Body of pancreas (tissue), 4 donors: ENCODE measurements around the gene NOL11. TPM values are rescaled to one million over a fixed set of nuclear protein-coding genes. Genes with fewer than 3 reads are reported as not detected.

Experiments used
- ATAC-seq: fragments of 150-250 bp; one replicate; pipeline ENCODE4 v1.9.1; 2016
- DNase-seq, 4 donors: peaks; one replicate each; pipeline ENCODE4 v3.0.0-alpha.2; 2019
- H3K27ac ChIP-seq, 4 donors: fragments of 200-600 bp; sonication (generic); 1 replicate in 3 of 4; 2 replicates in 1 of 4; pipeline versions ENCODE4 v1.5.1 to v1.6.1; 2016 to 2019; ENCODE audit warnings: mild to moderate bottlenecking in 1 of 4, mixed read lengths in 1 of 4, moderate library complexity in 1 of 4
- H3K27me3 ChIP-seq, 2 donors: fragments of 200-600 bp; sonication (generic); one replicate each; pipeline ENCODE4 v1.6.0; 2016; ENCODE audit warnings: mild to moderate bottlenecking in 1 of 2
- H3K36me3 ChIP-seq, 2 donors: fragments of 200-600 bp; sonication (generic); replicated peaks in 1 of 2; 2 replicates each; pipeline ENCODE4 v1.5.1; 2016; ENCODE audit warnings: low read depth in 2 of 2; ENCODE audit not compliant: insufficient read depth in 1 of 2
- H3K4me1 ChIP-seq: fragments of 200-600 bp; sonication (generic); one replicate; pipeline ENCODE4 v1.6.0; 2016
- H3K4me3 ChIP-seq, 2 donors: fragments of 200-600 bp; sonication (generic); 1 replicate in 1 of 2; 2 replicates in 1 of 2; pipeline ENCODE4 v1.5.1; 2016 to 2019
- H3K9me3 ChIP-seq, 3 donors: fragments of 200-600 bp; sonication (generic); 1 replicate in 2 of 3; 2 replicates in 1 of 3; pipeline ENCODE4 v1.5.1; 2016
- CTCF ChIP-seq, 7 experiments: fragments of 450-650 bp in 4 of 7; fragments of 200-600 bp in 3 of 7; sonication (generic) in 3 of 7; IDR thresholded peaks; one replicate each; pipeline ENCODE4 v1.5.1; 2016 to 2019; ENCODE audit warnings: antibody characterized with exemption in 7 of 7
- POLR2A ChIP-seq, 3 donors: fragments of 450-650 bp; IDR thresholded peaks; one replicate each; pipeline ENCODE4 v1.6.1; 2016; ENCODE audit warnings: antibody characterized with exemption in 3 of 3, mild to moderate bottlenecking in 2 of 3
- WGBS, 2 donors: methylation state at CpG; one replicate each; pipeline ENCODE4 v1.1.5; 2017; 5-methylcytosine and 5-hydroxymethylcytosine counted together
- intact Hi-C: fragments of 100-400 bp; cut with DNase I; formaldehyde crosslinking; loops from one replicate; pipeline ENCODE4 v1.15.1; 2023
- total RNA-seq, 2 donors: library from RNA; depleted of rRNA; stranded (reverse); fragments of >200 nt; gene quantifications; one replicate each; pipeline ENCODE4 v1.1.0, GENCODE V29; 2016

The NOL11 gene
- total RNA-seq, 2 donors from 2014 or later: 15.0 to 15.8 TPM

GRCh38 chr17:67678414-67678813 lies 39.3 kb upstream of the NOL11 start:
- no peak for DNase-seq
- Histone ChIP-seq H3K27ac (no peak overlapping the region), H3K36me3 (no peaks in the 10 kb centered on the region), H3K27me3 (no peaks in the 10 kb centered on the region), H3K4me3 (no peak overlapping the region), H3K4me1 (peaks cover 23% of the 10 kb centered on the region), H3K9me3 (no peaks in the 10 kb centered on the region)
- no peak for ATAC-seq
- TF ChIP-seq CTCF (IDR thresholded peaks at IDR 0.05) (no peak), POLR2A (IDR thresholded peaks at IDR 0.05) (no peak)
- WGBS, 2 donors: 82 to 83% methylated on average over 2 of the region's 2 CpGs
- intact Hi-C loops: no loop called here

DNA sequence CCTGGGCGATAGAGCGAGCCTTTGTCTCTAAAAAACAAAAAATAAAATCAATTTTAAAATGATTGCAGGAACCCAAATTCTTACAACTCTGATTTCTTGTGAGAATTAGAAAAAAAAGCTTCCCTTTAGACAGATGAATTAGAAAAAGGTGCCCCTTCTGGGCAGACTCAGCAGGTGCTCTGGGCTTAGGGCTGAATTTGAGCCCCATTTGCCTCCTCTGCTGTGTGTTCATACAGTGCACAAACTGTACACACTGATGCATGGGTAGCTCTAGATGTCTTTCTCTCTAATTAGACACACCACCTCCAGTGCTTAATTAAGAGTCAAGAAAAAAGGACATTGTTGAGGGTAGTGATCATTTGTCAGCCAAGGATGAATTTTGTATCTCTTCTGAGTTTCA lies 38.5 kb upstream of the NOL11 start:
- intact Hi-C loops: no loop called here
- no peak for TF ChIP-seq CTCF (IDR thresholded peaks at IDR 0.05)
- TF ChIP-seq POLR2A (IDR thresholded peaks at IDR 0.05): no peak

DNA sequence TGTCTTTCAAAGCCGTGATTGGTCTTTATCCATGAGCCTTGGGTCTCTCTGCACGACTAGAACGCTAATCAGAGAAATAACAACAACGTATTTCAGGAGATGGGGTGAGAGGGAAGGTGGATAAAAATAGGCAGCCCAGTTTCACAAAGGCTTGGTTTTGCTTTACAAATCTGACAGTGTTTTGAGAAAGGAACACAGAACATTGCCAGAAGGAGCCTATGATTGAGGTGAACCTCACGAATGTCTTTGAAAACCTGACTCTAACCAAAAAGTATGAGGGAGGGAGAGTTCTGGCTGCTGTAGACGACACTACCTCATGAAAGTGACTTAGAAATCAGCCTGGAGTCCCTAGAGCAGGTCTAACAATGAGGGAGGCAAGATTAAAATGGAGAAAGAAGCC lies 38.0 kb upstream of the NOL11 start:
- no peaks in the 10 kb centered on the region for H3K27me3 ChIP-seq
- intact Hi-C loops: no loop called here
- H3K4me3 ChIP-seq: no peak overlapping the region
- H3K27ac ChIP-seq: no peak overlapping the region
- TF ChIP-seq CTCF (IDR thresholded peaks at IDR 0.05) (no peak), POLR2A (IDR thresholded peaks at IDR 0.05) (no peak)
- no peak for DNase-seq
- peaks cover 23% of the 10 kb centered on the region for H3K4me1 ChIP-seq
- H3K9me3 ChIP-seq: no peaks in the 10 kb centered on the region
- no peak for ATAC-seq
- no peaks in the 10 kb centered on the region for H3K36me3 ChIP-seq
- 91 to 95% methylated on average over 6 of the region's 6 CpGs for WGBS, 2 donors

More for the DNA sequence above, 38.5 kb upstream of the NOL11 start:
- H3K36me3 ChIP-seq: no peaks in the 10 kb centered on the region
- DNase-seq: no peak
- no peaks in the 10 kb centered on the region for H3K27me3 ChIP-seq
- no peak for ATAC-seq
- H3K27ac ChIP-seq: no peak overlapping the region
- H3K9me3 ChIP-seq: no peaks in the 10 kb centered on the region
- H3K4me1 ChIP-seq: peaks cover 23% of the 10 kb centered on the region
- H3K4me3 ChIP-seq: no peak overlapping the region
- WGBS, 2 donors: 92 to 93% methylated on average over 2 of the region's 2 CpGs

- peaks cover 23% of the 10 kb centered on the region for H3K4me1 ChIP-seq
- H3K9me3 ChIP-seq: no peaks in the 10 kb centered on the region
Observed at GRCh38 chr17:67680445-67681224, 37.1 kb upstream of the NOL11 start.

More at GRCh38 chr17:67680445-67681224, 37.1 kb upstream of the NOL11 start:
- Histone ChIP-seq H3K27ac (no peak overlapping the region), H3K36me3 (no peaks in the 10 kb centered on the region), H3K27me3 (no peaks in the 10 kb centered on the region), H3K4me3 (no peak overlapping the region)
- DNase-seq (no peak), ATAC-seq (no peak)
- WGBS, 2 donors: 93 to 95% methylated on average over 8 of the region's 8 CpGs
- intact Hi-C loops: no loop called here
- TF ChIP-seq POLR2A (IDR thresholded peaks at IDR 0.05) (no peak), CTCF (IDR thresholded peaks at IDR 0.05) (no peak)
